Effector CD8-positive, alpha-beta T cell (primary cell): ENCODE measurements around the gene ATG101.

Source experiments
- DNase-seq: peaks from one replicate; lab custom pipeline; 2025; lab: John Stamatoyannopoulos, UW
- total RNA-seq, 4 experiments: gene quantifications; one replicate each; lab custom pipeline; 2026; lab: John Stamatoyannopoulos, UW

ATG101 gene
- total RNA-seq = 27.9 to 63.9 (median 31.2) reads per million in 4 experiments

DNA sequence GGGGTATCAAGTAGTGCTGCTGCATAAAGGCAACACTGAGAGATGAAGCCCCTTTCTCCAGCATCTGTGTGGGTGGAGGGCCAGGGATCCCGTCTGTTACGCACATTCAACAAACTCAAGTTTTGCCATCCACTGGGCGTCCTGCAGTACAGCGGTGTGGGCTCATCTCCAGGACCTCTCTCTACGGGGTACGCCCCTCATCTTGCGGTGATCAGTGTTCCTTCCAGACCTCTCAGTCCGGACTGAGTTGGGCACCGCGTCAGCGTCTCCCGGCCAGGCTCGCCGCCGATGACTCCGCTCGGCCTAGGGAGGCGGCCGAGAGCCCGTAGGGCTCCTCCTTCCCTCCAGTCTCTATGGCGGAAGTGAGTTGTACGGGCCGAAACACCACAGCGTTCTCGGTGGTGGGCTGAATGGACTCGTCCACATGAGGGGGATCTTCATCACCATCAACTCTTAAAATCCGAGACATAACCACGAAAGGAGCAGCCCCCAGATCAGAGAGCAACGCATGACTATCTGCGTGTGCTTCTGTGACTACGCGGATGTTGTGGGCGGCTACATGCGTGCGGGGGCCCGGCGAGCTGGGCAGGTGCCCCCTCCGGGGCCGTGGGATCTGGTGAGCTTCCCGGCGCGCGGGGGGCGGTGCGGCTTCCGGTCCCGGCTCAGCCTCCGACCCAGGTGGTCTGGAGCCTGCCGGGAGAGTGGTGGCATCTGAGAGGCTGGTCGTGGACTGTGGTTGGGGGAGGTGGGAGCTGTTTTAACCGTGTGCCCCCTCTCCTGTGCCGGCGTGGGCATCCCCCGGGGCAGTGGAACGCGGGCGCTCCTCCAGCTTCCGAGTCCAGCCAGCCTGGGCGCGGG lies at the start of gene ATG101:
ATG101 (plus strand) TSS at position 652 of the 858 bp plus-strand sequence. CDS start 3,673 bp downstream, outside the sequence.
- DNase-seq = peak; percentile 72

DNA sequence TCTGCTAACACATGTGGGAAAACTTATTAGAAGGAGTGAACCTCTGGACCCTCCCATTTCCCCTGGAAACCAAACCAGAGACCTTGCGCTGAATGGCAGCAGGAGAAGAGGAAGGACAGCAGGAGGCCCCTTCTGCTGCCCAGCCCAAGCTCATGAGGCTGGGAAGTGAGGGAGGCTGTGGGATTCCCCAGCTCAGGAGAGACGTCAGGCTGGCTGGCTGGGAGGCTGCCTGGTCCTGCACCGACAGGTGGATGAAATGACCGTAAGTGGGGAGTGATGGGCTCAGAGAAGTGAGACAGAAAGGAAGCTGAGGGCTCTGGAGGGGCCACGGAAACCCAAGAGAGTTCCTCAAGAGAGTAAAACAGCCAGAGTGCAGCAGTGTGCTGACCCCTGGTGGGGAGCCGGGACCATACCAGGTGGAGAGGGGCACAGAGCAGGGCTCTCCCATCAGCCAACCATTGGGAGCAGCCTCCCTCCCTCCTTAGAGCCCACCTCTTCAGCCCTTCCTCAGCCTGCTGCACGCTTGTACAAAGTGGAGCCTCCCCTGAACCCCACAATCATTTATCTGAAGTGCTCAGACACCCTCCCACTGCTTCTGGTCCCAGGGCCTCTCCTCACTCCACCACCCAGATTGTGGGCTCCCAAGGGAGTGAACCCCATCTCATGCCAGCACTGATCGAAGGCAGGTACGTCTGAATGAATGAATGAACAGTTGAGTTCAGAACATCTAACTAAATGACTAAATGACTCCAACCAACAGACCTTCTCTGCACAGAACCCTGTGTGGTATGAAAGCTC lies 49.0 kb upstream of the ATG101 start:
- DNase-seq = peak; percentile 37

GRCh38 chr12:52022841-52023181 lies 47.0 kb upstream of the ATG101 start:
- DNase-seq = no peak

DNA sequence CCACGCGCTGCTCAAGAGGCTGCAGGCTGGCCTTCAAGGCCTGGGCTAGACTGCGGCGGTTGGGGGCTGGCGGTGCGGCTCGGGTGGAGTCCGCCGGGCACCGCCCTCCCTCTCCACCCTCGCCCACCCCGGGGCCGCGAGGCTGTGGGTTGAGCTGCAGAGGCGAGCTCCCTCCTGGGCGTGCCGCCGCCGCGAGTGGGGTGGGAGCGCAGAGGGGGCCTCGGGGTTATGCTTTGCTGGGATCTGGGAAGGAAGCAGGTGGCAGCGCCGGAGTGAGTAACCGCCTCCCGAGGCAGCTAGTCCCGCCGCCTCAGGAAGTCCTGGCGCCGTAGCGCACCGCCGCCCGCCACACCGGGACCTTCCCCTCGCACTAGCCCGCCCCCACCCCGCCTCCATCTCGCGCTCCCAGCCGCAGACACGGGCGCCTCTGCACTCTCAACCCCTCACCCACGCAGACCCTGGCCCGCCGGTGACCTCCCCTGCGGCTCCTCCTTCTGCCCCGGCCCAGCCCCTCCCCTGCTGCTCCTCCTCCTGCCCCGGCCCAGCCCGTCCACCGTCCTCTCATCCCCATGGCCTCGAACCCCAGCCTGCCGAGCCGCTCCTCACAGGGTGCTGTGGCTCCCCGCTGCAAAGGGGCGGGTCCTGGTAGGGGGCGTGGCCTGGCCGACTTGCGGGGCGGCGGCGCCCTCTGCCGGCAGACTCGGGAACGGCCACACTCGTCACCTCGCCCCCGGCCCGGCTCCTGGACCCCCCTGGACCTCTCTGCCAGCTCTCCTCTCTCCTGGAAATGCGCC lies 46.4 kb upstream of the ATG101 start:
- DNase-seq = peak; percentile 84

- DNase-seq = no peak
Measured at GRCh38 chr12:52023976-52024688, 45.6 kb upstream of the ATG101 start.

DNA sequence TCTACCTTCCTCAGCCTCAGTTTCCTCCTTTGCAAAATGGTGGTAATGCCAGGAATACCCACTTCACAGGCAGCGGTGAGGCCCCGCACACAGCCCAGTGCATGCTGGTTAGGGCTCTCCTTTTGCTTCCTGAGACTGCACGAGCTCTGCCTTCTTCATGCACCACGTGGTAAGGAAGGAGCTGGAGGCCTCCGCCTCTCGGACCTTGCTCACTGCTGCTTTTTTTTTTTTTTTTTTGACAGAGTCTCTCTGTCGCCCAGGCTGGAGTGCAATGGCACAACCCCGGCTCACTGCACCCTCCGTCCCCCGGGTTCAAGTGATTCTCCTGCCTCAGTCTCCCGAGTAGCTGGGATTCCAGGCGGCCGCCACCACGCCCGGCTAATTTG lies 44.9 kb upstream of the ATG101 start:
- no peak for DNase-seq

GRCh38 chr12:52026263-52026662 lies 43.5 kb upstream of the ATG101 start:
- no peak for DNase-seq

GRCh38 chr12:52027085-52027843 lies 42.5 kb upstream of the ATG101 start:
- no peak for DNase-seq

DNA sequence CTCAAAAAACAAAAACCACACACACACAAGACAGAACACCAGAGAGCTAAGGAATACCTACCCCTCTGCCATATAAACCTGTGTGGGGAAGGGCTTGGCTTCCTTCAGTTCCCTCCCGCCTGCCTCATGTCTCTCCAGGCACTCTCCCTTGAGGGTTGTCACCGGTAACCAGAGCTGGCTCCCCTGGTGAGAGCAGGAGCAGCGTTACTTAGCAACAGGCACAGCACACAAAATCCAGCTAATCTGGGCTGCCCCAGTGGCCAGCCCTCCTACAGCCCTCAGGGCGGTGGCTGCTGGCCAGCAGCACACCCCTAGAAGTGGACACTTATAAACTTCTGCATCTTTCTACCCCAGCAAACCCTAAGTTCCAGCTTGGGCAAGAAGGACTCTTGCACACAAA lies 40.1 kb upstream of the ATG101 start:
- no peak for DNase-seq

- DNase-seq = no peak
Measured at GRCh38 chr12:52032446-52032803, 37.4 kb upstream of the ATG101 start.

DNA sequence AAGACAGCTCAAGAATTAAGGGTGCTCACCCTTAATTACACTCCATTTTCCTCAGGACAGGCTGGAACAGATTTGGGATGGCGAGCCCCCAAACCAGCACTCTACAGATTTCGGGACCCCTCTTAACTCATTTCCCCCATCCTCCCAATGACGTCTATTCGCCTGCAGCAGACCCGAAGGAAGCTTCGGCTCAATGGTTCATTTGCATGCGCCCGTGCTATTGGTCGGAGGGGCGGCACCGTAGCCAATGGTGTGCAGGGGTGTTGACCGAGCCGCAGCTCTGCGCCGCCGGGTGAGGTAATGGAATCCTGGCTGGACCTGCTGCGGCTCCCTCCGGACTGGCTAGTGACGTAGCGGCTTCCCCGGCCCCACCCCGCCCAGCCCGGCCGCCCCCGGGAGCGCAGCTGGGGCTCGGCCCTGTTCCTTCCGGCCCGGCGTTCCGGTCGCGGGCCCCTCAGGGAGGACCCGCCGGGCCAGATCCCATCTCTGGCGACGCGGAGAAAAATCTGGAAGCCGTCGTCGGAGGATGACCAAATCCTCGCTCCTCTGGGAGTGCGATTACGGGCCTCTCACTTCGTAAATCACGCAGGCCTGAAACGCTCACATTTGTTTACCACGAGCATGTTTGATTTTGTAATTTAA lies 36.9 kb upstream of the ATG101 start:
- peak; percentile 84 for DNase-seq

DNA sequence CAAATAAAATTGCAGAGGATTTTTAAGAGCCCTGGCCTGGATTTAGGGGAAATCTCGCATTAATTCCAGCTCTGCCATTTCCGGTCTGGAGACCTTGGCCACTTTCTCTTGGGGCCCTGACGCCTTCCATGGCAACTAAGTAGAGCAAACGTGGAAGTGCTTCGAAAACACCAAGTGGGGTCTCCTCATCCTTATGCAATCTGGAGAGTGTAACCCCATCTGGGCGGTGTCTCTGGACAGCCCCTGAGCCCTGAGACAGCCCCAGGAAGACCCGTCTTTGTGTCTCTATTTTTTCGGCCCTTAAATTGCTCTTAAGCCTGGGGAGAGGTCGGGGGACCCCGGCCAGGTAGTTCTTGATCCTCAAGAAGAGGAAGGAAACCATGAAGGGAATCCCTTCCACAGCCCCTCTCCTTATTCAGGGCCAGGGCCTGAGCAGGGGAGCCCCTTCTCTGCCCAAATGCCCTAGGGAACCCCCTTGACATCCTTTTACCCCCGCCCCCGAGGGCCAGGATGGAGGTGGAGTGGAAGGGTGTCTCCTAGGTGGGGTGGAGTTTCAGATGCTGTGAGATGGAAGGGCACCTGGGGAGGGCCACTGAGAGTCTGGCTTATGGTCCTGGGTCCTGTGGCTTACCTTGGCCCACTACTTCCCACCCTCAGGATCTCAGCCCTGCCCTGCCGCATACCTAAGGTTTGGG lies 36.2 kb upstream of the ATG101 start:
- no peak for DNase-seq

- DNase-seq = no peak
Measured at GRCh38 chr12:52035190-52035589, 34.6 kb upstream of the ATG101 start.

GRCh38 chr12:52035926-52036325 lies 33.9 kb upstream of the ATG101 start:
- DNase-seq = no peak

GRCh38 chr12:52036587-52037171 lies 33.1 kb upstream of the ATG101 start:
- DNase-seq = peak; percentile 82

DNA sequence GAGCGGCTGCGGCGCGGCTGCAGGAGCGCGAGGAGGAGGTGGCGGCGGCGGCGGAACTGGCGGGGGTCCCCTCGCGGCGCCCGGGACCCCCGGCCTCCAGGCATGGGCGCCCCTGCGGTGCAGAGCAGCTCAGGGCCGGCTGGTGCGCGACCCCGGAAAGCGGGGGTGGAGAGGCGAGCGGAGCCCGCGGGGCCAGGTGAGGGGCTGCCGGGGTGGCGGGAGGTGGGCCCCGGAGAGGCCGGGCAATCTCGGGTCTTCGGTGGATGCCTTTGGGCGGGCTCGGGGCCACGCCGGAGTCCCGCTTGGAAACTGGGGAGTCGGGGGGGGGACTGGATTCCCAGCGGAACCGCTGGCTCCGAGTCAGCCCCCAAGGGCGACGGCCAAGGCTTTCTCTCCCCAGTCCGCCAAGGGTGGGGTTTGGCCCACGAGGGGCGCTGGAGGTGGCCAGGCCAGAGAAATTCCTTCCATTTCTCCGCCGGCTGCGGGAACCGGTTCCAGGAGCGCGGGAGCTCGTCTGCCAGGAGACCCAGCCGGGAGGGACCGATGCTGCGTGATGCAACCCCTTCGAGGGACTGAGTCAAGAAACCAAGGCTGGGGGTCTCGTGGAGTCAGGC lies 32.4 kb upstream of the ATG101 start:
- DNase-seq = no peak

- no peak for DNase-seq
Measured at GRCh38 chr12:52038447-52038846, 31.3 kb upstream of the ATG101 start.

DNA sequence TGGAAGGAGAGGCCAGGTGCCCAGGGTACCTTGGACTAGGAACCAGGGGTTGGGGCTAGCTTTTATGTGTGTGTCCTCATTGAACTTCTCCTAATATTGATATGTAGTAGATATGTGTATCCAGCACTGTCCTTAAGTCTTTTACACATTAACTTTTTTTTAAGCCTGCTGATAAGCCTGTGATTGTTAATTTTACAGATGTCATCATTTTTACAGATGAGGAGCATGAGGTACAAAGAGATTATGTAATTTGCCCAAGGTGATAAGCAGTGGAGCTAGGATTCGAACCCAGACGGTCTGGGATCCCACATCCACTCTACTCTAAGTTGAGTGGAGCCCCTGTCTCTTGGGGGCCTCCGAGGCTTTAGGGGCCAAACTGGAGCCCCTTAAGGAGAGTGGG lies 28.7 kb upstream of the ATG101 start:
- DNase-seq = no peak

DNA sequence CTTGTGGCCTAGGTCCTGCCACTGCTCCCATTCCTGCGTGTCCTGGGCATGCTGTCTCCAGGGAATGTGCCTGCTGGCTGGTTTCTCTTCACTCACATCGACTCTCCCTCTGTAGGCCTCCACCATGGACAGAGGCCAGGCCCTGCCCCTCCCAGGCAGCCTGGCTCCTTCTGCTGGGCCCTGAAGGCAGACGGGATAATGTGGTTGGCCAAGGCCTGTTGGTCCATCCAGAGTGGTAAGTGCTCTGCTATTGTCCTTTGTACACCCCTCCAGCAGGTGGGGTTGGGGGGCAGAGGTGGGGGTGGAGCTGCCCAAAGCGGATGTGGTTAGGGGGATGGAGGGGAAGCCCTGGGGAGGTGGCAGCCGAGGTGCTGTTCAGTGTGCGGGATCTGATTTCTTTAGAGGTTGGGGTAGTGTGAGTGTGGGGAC lies 28.1 kb upstream of the ATG101 start:
- peak; percentile 55 for DNase-seq
